ENCODE data around the gene KIF21B. TPM values are rescaled to one million over a fixed set of nuclear protein-coding genes. Genes with fewer than 3 reads are reported as not detected.

KIF21B gene
- 0.56 and 0.65 TPM in 2 replicates for total RNA-seq

GRCh38 chr1:201023517-201023902 lies at the start of gene KIF21B:
TSS of gene KIF21B (minus strand) at chr1:201023714. CDS start at chr1:201023383, 331 bp downstream.

Other genes with a start within 250 kb of the KIF21B start
- gene GPR25, start 150.7 kb downstream of the KIF21B start, total RNA-seq = not detected in 2 replicates
- gene INAVA, start 128.8 kb downstream of the KIF21B start, total RNA-seq = 72.1 and 84.0 TPM in 2 replicates
- not detected in 2 replicates for gene CACNA1S, start 88.7 kb upstream of the KIF21B start, total RNA-seq
- gene ASCL5, start 103.5 kb upstream of the KIF21B start, total RNA-seq = not detected in 2 replicates
- 96.3 and 96.7 TPM in 2 replicates for gene TMEM9, start 130.8 kb upstream of the KIF21B start, total RNA-seq
- gene IGFN1, start 167.1 kb upstream of the KIF21B start, total RNA-seq = not detected in 2 replicates

Data from airway epithelial cell (primary cell).